Endometrial microvascular endothelial cells (primary cell): ENCODE data around the gene HSD17B8. TPM values are rescaled to one million over a fixed set of nuclear protein-coding genes. Genes with fewer than 3 reads are reported as not detected.

ENCODE experiments used
- in situ Hi-C: cut with HindIII; loops from 2 replicates; pipeline ENCODE4 v1.10.0; 2017; ENCODE audit warnings: low sequenced_read_pairs, low pct_unique_long_range_greater_than_20kb; ENCODE audit errors: inconsistent ontology term
- total RNA-seq: library from RNA; depleted of rRNA; stranded (reverse); fragments of >200 nt; gene quantifications from one replicate; pipeline ENCODE4 v1.2.3, GENCODE V29; 2015; ENCODE audit errors: inconsistent ontology term

HSD17B8 gene
- 6.0 TPM for total RNA-seq

DNA sequence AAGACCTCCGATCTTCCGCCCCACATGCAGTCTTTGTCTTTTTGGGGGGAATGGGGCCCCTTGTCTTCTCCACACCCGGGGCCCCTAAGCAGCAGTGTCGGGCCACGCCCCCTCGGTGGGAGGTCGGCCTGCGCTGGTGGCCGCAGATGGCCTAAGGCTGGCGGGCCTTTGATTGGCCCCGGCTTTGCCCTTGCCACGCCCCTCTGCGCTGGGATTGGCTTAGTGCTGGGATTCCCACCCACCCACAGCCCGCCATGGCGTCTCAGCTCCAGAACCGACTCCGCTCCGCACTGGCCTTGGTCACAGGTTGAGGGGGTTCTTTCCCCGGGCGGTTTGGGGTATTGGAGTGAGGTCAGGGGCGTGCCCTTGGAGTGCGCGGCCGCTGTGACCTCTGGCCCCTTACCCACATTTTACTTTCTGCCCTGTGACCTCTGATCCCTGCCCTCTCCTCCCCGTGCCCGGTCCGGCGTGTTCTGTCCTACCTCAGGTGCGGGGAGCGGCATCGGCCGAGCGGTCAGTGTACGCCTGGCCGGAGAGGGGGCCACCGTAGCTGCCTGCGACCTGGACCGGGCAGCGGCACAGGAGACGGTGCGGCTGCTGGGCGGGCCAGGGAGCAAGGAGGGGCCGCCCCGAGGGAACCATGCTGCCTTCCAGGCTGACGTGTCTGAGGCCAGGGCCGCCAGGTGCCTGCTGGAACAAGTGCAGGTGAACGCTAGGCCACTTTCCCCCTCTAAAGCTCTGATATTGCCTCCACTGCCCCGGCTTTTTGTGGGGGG lies at the start of gene HSD17B8:
TSS of gene HSD17B8 (plus strand) at position 241 of the 776 bp plus-strand sequence. CDS start at position 255, 14 bp downstream.
- in situ Hi-C loops, result no loop called here

DNA sequence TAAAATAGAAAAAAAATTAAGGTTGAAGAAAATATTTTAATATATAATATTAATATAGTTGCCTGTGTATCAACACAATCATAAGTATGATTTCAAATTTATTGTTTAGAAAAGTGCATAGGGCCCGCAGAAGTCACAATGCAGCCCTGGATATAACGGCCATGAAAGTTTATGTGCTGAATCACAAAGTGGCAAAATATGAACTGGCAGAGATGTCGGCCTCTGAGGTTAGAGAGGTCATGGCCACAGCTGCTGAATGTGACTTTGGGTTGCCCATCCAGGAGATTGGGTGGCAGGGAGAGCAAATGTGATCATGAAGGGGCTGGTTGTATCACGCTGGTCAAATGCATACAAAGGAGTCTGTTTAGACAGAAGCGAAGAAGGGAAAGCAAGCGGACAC lies 47.9 kb upstream of the HSD17B8 start:
- in situ Hi-C loops, result no loop called here

DNA sequence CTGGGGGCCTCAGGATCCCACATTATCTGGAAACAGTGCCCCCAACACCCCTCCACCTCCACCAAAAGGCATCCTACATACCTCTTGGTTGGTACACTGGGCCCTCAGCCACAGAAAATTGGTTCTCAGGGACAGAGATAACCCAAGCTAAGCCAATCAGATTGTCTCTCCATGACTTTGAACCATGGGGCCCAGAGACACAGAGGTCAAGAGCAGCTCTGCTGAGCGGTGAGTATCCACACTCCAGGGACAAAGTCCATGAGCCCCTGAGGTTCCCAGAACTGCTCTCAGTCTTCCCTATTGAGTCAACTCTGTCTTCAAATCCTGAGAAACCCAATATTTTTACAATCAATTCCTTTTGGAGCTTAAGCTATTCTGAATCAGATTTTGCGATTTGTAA lies 47.5 kb upstream of the HSD17B8 start:
- in situ Hi-C loops, result no loop called here

DNA sequence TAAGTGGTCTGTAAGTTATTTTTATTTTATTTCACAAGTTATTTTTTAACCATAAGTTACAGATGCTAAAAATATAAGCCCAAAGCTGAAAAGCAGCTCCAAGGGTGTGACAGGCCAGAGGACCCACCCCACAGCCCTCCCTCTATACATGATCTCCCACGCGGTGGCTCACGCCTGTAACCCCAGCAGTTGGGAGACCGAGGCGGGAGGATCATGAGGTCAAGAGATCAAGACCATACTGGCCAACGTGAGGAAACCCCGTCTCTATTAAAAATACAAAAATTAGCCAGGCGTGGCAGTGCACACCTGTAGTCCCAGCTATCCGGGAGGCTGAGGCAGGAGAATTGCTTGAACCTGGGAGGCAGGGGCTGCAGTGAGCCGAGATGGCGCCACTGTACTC lies 44.4 kb upstream of the HSD17B8 start:
- in situ Hi-C loops, result no loop called here

DNA sequence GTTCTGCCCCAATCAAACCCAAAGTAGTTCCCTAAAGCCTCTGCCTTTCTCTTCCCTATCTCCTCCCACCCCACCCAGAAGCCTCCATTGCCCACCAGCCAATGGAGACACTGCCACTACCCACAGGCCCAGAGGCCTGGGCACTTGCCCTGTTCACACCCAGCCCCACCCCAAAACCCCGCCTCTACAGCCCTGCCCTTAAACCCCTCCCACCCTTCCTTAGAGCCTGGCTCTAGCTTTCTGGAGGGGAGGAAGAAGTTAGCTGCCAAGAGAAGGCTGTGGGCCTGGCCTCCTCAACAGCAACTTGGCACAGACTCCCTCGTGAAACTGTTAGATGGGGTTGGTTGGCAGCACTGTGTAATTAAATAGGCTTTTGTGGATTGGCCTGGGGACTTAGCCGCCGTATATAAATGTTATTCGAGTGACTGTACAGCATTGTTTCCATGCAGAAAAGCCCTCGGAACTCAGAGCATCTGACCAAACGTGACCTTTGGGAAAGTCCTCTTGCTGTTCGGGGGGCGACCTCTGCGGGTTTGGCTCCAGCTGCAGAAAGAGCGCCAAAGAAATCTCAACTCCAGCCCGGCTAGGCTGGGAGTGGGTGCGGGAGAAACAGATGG lies 43.6 kb upstream of the HSD17B8 start:
- in situ Hi-C loops, result no loop called here

DNA sequence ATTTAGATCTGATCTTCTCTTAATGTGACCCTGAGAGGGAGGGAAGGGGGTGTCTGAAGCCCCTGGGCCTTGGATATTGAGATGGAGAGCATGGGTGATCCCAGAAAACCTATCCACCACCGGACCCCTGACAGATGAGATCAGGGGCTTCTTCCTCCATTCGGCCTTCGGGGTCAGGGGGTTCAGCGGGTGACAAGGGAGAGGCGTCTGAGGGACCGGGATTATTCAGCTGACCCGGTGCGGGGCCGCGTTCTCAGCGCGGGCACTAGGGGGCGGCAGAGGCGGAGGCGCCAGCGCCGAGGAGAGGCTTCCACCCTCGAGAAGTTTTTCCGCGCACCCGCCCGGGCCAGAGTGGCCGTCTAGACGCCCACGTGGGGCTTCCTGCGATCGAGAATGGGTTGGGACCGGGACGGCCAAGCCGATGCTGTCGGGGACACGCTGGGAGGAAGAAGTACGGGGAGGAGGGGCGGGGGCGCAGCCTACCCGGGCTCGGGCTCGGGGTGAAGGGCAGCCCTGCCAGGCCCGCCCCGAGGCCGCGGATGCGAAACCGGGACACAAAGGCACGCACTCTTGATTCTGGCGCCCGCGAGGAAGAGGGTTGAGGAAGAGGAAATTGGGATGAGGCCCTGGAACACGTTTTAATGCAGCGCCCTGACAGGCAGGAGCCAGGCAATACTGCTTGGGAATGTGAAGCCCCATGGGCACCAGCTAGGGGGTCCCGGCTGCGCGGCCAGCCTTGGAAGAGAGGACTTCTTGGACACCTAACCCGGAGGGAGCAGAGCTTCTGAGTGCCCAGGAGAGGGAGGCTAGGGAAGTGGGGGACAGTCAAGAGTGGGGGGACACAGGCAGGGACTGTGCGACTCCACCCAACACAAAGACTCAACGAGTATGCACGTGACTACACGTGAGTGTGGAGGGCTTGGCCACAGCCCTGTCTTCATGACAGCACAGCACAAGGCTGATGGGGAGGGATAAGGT lies 42.8 kb upstream of the HSD17B8 start:
- in situ Hi-C loops, result no loop called here

DNA sequence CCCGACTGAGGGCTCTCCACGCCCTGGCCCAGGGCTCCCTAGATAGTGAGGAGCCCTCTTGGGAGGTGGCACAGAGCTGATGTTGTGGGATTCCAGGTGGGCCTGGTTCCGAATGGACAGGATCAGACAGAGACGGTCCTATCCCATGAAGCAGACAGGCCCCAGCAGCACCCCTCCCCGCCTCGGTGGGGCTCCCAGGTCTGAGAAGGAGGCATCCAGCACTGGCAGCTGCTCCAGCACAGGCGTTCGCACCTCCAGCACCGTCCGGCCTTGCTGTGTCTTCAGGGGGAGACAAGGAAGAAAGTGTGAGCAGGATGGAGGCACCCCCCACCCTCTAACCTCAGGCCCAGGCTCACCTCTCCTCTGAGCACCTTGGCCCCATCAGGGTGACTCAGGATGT lies 40.9 kb upstream of the HSD17B8 start:
- in situ Hi-C loops, result no loop called here

DNA sequence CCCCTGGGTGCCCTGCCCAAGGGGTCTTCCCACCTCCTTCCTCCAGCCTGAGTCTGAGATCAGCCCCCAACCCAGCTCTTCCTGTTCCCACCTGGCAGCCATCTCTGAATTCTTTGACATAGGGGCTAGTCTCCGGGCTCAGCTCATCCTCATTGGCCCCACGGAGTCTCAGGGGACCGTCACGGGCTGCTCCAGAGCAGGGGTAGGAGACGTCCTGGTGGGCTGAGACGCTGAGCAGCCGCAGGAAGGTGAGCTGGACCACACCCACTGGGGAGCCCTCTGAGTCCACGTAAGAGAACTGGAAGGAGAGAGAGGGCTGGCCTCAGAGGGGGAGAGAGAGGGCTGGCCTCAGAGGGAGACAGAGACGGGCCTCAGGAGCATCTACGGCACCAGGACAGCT lies 40.3 kb upstream of the HSD17B8 start:
- in situ Hi-C loops, result no loop called here

DNA sequence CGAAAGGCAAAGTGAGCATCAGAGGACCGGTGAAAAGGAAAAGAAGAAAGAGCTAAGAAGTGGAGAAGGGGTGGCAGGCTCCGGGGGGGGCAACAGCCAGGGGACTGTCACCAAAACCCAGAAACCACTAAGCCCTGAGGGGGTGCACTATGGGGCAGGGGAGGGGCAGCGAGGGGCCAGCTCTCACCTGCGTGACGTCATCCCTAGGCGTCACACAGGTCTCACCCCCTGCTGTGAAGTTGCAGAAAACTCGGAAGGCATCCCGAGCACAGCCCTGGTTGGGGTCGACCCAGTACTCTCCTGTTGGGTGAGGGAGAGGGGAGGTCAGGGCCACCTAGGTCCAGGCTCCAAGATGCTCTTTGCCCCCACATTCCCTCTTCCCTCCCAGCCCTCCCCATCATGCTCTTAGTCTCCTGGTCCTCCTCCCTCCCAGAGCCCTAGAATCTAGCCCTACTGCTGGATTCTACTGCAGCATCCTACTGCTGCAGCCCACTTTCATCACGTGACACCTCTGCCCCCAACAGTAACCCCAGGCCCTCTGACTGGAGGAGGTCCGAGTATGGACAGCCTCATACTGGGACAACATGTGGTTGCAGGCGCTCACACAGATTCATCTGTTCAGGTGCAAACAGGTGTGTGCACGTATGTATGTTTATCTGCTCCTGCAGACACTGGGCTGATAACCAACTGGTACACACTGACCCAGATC lies 39.6 kb upstream of the HSD17B8 start:
- in situ Hi-C loops, result no loop called here

DNA sequence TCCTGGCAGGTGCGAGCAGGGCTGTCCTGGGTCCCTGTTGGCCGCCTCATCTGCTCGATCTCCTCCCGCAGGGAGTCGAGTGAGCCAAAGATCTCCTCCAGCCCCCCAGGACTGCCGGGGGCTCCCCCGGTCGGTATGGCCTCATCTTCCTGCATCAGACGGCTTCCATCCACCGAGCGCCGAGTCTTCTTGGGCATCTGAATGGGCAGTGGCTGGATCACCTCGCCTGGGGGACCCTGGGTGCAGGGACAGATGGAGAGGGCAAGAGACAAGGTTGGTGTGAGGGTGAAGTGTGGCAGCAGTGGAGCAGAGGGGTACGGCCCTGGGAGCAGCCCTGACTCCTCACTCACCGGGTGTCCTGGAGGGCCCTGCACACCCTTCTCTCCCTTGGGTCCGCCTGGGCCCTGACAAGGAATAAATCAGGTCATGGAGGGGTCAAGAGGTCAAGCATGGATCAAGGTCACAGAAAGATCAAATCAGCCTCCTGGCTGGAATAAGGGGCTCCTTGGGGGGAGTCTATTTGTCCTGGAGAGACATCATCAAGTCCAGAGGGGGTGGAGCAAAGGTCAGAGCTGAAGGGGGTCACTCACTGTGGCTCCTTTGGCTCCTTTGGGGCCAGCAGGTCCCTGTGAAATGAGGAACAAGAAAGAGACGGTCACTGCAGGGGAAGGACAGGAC lies 38.7 kb upstream of the HSD17B8 start:
- in situ Hi-C loops, result no loop called here

DNA sequence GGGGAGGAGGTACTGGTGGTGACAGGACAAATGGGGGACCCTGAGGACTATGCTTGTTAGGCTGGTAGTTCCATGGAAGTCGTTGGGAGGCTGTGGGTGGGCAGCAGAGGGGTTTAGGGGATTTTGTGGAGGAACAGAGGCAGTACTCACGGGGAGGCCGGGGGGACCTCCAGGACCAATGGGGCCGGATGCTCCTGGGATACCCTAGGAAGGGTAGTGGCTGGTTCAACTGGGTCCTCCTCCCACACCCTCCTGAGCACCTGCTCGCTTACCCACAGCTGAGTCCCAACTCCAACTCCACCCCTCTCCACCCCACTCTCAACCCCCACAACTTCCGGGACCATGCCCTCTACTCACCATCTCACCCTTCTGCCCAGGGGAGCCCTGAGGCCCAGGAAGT lies 38.1 kb upstream of the HSD17B8 start:
- in situ Hi-C loops, result no loop called here

DNA sequence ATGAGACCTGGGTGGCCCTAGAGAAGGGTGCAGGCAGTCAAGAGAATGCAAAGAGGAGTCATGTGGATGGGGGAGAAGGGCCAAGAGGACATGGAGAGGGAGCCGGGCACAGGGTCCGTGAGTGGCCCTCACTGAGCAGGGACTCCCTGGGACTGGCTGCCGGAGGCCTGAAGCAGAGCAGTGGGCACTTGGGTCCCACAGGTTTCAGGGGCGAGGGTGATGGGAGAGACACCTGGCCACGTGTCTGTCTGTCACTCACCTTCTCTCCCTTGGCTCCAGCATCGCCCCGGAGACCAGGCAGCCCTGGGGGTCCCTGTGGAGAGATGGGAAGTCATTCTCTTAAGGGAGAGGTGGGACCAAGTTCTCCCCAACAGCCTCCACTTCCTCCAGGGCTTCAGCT lies 37.6 kb upstream of the HSD17B8 start:
- in situ Hi-C loops, result no loop called here

DNA sequence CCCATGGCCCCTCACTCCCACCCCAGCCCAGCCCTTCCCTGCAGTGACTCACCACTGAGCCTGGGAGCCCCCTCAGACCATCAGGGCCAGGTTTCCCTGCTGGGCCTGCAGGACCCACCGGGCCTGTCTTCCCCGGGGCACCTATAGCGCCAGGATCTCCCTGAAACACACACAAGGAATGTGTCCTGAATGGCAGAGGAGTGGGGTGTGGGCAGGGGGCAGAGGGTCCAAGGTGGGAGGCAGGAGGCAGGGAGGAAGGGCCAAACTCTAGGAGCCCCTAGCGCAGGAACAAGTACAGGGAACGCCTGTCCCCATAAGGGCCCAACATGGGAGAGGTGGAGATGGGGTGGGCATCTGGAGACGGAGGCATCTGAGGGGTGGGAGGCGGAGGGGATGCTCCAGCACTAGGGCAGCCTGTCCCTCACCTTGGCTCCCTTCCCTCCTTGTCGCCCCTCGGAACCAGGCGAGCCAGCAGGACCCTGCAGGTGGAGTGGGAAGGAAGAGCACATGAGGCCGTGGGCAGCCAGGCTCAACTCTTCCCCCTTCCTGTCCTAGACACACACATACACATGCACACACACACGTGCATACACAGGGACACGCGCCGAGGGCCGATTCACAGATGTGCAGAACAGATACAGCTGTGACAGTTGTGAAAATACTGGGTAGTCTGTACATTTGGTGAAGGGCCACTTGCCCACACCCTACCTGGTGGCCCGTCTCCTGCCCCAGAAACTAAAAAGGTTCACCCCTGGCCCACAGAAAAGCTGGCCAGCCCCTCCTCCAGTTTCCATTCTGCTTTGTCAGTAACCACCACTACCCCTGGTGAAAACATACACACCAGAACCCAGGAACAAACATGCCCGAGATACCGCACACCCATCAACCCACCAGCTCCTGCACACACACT lies 36.8 kb upstream of the HSD17B8 start:
- in situ Hi-C loops, result no loop called here

DNA sequence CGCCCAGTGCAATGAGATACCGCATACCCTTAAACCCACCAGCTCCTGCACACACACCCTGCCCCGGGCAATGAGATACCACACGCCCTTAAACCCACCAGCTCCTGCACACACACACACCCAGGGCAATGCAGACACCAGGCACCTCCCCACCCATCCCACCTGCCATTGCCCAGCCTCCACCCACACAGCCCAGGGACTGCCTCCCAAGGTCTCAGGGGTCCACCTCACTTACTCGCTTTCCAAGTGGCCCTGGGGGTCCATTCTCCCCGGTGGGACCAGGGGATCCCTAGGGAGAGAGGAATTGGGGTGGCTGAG lies 36.2 kb upstream of the HSD17B8 start:
- in situ Hi-C loops, result no loop called here

DNA sequence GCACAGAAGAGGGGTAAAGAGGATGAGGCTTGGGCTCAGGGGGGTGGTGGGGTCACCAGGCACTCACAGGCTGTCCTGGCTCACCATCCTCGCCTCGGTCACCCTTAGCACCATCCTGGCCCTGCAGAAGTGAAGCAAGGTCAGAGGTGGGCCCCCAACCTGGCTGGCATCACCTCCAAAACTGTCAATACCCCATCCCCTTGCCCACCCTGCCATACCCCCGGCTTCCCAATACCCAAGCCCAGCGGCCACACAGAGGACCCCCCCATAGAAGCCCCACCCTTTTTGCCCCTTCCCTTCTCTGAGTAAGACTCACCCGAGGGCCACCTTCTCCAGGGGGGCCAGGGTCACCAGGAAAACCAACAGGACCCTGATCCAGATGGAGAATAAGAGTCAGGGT lies 35.8 kb upstream of the HSD17B8 start:
- in situ Hi-C loops, result no loop called here

DNA sequence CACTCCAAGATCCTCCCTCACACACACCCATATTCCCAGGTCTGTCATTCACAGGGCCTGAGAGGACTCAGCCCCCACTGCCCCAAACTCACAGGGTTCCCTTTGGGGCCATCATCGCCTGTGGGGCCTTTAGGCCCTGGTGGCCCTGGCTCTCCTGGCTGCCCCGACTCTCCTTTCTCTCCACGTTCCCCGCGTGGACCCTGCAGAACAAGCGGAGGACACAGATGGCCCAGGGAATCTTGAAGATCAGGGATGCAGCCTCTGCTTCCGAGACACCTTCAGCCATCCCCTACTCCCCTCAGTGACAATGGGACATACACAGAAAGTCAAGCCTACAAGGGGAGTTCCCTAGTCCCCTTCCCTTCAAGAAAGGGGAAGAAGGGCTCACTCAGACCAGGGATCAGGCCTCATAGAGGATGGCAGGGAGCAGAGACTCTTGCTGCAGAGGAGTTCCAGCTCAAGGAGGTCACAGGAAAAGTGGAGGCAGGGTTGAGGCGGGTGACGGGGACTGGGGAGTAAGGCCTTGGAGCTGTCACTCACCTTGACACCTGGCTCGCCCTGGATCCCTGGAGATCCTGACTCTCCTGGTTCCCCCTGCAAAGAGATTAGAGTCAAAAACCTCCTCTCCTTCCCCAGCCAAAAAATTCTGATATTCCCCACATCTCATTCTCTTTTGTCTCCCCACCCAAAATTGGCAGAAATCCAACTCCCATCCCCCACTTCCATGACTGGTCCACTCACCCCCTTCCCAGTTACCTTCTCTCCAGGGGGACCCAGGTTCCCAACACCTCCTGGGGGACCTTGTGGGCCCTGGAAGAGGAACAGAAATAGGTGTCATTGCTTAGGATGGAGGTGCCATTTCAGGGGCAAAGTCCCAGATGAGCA lies 34.9 kb upstream of the HSD17B8 start:
- in situ Hi-C loops, result no loop called here
